SK-N-SH (cell line): Measurements from ENCODE around the gene FRS2.

Experiments used
- CTCF ChIP-seq: fragments of 200-600 bp; sonication (generic); IDR thresholded peaks from 2 replicates; pipeline ENCODE4 v1.6.1; 2017; ENCODE audit warnings: antibody characterized with exemption, mild to moderate bottlenecking, moderate library complexity
- ELF1 ChIP-seq: IDR thresholded peaks from 2 replicates; pipeline ENCODE4 v1.4.0; 2012
- EP300 ChIP-seq, 2 experiments: IDR thresholded peaks; 2 replicates each; pipeline versions ENCODE4 v1.4.0 to v1.6.1; 2012; ENCODE audit warnings: borderline replicate concordance in 1 of 2, low read depth in 1 of 2, low read length in 1 of 2
- EZH2phosphoT487 ChIP-seq: fragments of 200-600 bp; sonication (generic); IDR thresholded peaks from 2 replicates; pipeline ENCODE4 v1.6.1; 2017; ENCODE audit warnings: low read depth, mixed run types, mild to moderate bottlenecking, antibody characterized with exemption, moderate library complexity, borderline replicate concordance
- FOXM1 ChIP-seq: IDR thresholded peaks from 2 replicates; pipeline ENCODE4 v1.4.0; 2012; ENCODE audit warnings: low read depth, mild to moderate bottlenecking
- IRF3 ChIP-seq: fragments of 150-350 bp; IDR thresholded peaks from 2 replicates; pipeline ENCODE4 v1.6.1; 2016; ENCODE audit warnings: mild to moderate bottlenecking, low read depth, low read length
- POLR2AphosphoS5 ChIP-seq: IDR thresholded peaks from 2 replicates; pipeline ENCODE4 v1.6.1; 2012; ENCODE audit warnings: low read depth, low read length

GRCh38 chr12:69519871-69520270 is 49.7 kb downstream of the FRS2 start:
- TF ChIP-seq CTCF: no peak
- TF ChIP-seq ELF1: no peak
- no peak for TF ChIP-seq POLR2AphosphoS5
- TF ChIP-seq EP300 (IDR thresholded peaks at IDR 0.05; ENCODE audit: borderline replicate concordance in 1 of 2, low read depth in 1 of 2, low read length in 1 of 2): no peak
- TF ChIP-seq FOXM1: no peak
- TF ChIP-seq EZH2phosphoT487: no peak
- TF ChIP-seq IRF3: no peak
